Fibroblast of villous mesenchyme (primary cell): ENCODE measurements around the gene VSTM2L. TPM values are rescaled to one million over a fixed set of nuclear protein-coding genes. Genes with fewer than 3 reads are reported as not detected.
A peak's percentile ranks its signal among the peaks of the same experiment; 100 is the strongest.

ENCODE experiments used
- DNase-seq: peaks from one replicate; pipeline ENCODE4 v3.0.0-alpha.2; 2010; ENCODE audit warnings: low read depth
- H3K4me3 ChIP-seq: 2 replicates; pipeline ENCODE4 v1.5.1; 2011; ENCODE audit warnings: low read depth, mild to moderate bottlenecking, low read length
- CTCF ChIP-seq: IDR thresholded peaks from 2 replicates; pipeline ENCODE4 v1.5.1; 2012; ENCODE audit warnings: low read depth, mild to moderate bottlenecking, low read length; ENCODE audit not compliant: insufficient read depth
- total RNA-seq: library from RNA; depleted of rRNA; stranded (reverse); fragments of >200 nt; gene quantifications from 2 replicates; pipeline ENCODE4 v1.2.3, GENCODE V29; 2012

VSTM2L gene
- total RNA-seq, 1 donor: 1.3 TPM

- no peak for DNase-seq
- no peak for TF ChIP-seq CTCF
- H3K4me3 ChIP-seq: no peak overlapping the region
Observed at GRCh38 chr20:37893566-37894241, 9.2 kb upstream of the VSTM2L start.

GRCh38 chr20:37894454-37894853, 8.5 kb upstream of the VSTM2L start:
- no peak for DNase-seq
- H3K4me3 ChIP-seq: no peak overlapping the region
- no peak for TF ChIP-seq CTCF

- DNase-seq: no peak
- TF ChIP-seq CTCF: no peak
- no peak overlapping the region for H3K4me3 ChIP-seq
Observed at GRCh38 chr20:37895166-37895565, 7.8 kb upstream of the VSTM2L start.

GRCh38 chr20:37896932-37897548, 5.9 kb upstream of the VSTM2L start:
- no peak for DNase-seq
- no peak overlapping the region for H3K4me3 ChIP-seq
- TF ChIP-seq CTCF: peak; percentile 26

- H3K4me3 ChIP-seq: no peak overlapping the region
- TF ChIP-seq CTCF: no peak
- DNase-seq: no peak
Observed at GRCh38 chr20:37898233-37899104, 4.5 kb upstream of the VSTM2L start.

GRCh38 chr20:37899105-37900045, 3.6 kb upstream of the VSTM2L start:
- no peak for TF ChIP-seq CTCF
- no peak for DNase-seq
- H3K4me3 ChIP-seq: no peak overlapping the region
